CD4-positive, alpha-beta memory T cell (primary cell): Measurements from ENCODE around the gene KRT14. TPM values are rescaled to one million over a fixed set of nuclear protein-coding genes. Genes with fewer than 3 reads are reported as not detected.
"Not testable (repeated sequence)": the region's sequence is repeated elsewhere in the genome, so short reads cannot be mapped to it uniquely, and the experiment has no call there.

Experiments used
- CTCF ChIA-PET: fragments of 350-600 bp; sonication (Branson Sonifier 250); formaldehyde crosslinking; loops from one replicate; lab custom pipeline; 2021; ENCODE audit warnings: inconsistent platforms; ENCODE audit not compliant: partially characterized antibody; lab: Charles Lee
- POLR2A ChIA-PET: fragments of 350-600 bp; sonication (Branson Sonifier 250); formaldehyde crosslinking; loops from one replicate; lab custom pipeline; 2021; ENCODE audit not compliant: partially characterized antibody; lab: Charles Lee
- DNase-seq, 5 donors: peaks; one replicate each; pipeline versions ENCODE4 v3.0.0 to v3.0.0-alpha.2; 2020 to 2022; ENCODE audit warnings: mixed read lengths in 1 of 5
- H3K27ac ChIP-seq: one replicate; pipeline ENCODE4 v1.7.0; 2013; ENCODE audit warnings: low read depth, low read length
- H3K27me3 ChIP-seq: 2 replicates; pipeline ENCODE4 v1.7.0; 2013; ENCODE audit warnings: mild to moderate bottlenecking, low read length, moderate library complexity; ENCODE audit not compliant: insufficient read depth
- H3K36me3 ChIP-seq: 2 replicates; pipeline ENCODE4 v1.7.0; 2013; ENCODE audit warnings: mild to moderate bottlenecking, low read length, moderate library complexity; ENCODE audit not compliant: insufficient read depth
- H3K4me1 ChIP-seq: 2 replicates; pipeline ENCODE4 v1.7.0; 2013; ENCODE audit warnings: mild to moderate bottlenecking, low read length, moderate library complexity; ENCODE audit not compliant: insufficient read depth
- H3K4me3 ChIP-seq, 2 donors: one replicate each; pipeline ENCODE4 v1.7.0; 2013; ENCODE audit warnings: low read length in 2 of 2, mild to moderate bottlenecking in 1 of 2
- H3K9me3 ChIP-seq, 2 donors: one replicate each; pipeline ENCODE4 v1.7.0; 2013; ENCODE audit warnings: low read length in 2 of 2, control low read depth in 1 of 2; ENCODE audit not compliant: control insufficient read depth in 1 of 2
- H3K27ac Mint-ChIP-seq, 7 donors: one replicate each; pipeline ENCODE4 v1.8.0; 2020 to 2021; ENCODE audit warnings: mixed read lengths in 7 of 7, mild to moderate bottlenecking in 6 of 7, inconsistent platforms in 3 of 7, moderate library complexity in 3 of 7
- H3K27me3 Mint-ChIP-seq, 2 donors: one replicate each; pipeline ENCODE4 v1.8.0; 2020 to 2021; ENCODE audit warnings: mixed read lengths in 2 of 2
- H3K36me3 Mint-ChIP-seq, 2 donors: one replicate each; pipeline ENCODE4 v1.8.0; 2020 to 2021; ENCODE audit warnings: mixed read lengths in 2 of 2, inconsistent platforms in 1 of 2, mild to moderate bottlenecking in 1 of 2
- H3K4me1 Mint-ChIP-seq, 4 donors: one replicate each; pipeline ENCODE4 v1.8.0; 2020 to 2021; ENCODE audit warnings: mixed read lengths in 4 of 4, mild to moderate bottlenecking in 1 of 4
- H3K4me3 Mint-ChIP-seq, 8 donors: one replicate each; pipeline ENCODE4 v1.8.0; 2020 to 2021; ENCODE audit warnings: mixed read lengths in 8 of 8, mild to moderate bottlenecking in 7 of 8, moderate library complexity in 6 of 8, inconsistent platforms in 3 of 8
- H3K9me3 Mint-ChIP-seq, 8 donors: one replicate each; pipeline ENCODE4 v1.8.0; 2020 to 2021; ENCODE audit warnings: mixed read lengths in 8 of 8, mild to moderate bottlenecking in 5 of 8, inconsistent platforms in 3 of 8, moderate library complexity in 1 of 8
- intact Hi-C: fragments of 100-400 bp; cut with micrococcal nuclease; formaldehyde crosslinking; loops from one replicate; pipeline ENCODE4 v1.15.1; 2023
- polyA plus RNA-seq, 2 donors: library from polyadenylated mRNA; unstranded; fragments of 300-500 nt; fragmentation: Illumina TruSeq; gene quantifications; one replicate each; pipeline ENCODE4 v1.2.3, GENCODE V29; 2021
- total RNA-seq, 2 experiments: library from RNA; stranded (reverse); gene quantifications; one replicate each; pipeline ENCODE4 v1.2.3, GENCODE V29; 2021

KRT14 gene
- total and polyA plus RNA-seq, 4 experiments from 2014 or later = not detected

- H3K36me3 ChIP-seq = no peaks in the 10 kb centered on the region
- ChIA-PET CTCF (interaction anchor here (0.8 to 1.1 kb wide), 3 partner anchors 11 to 635 kb away, joined by 3 to 4 read pairs (median 3); no protein-coding TSS in a partner anchor), POLR2A (interaction anchor here (1.6 kb wide), 1 partner anchor 22 kb away, joined by 3 read pairs; no protein-coding TSS in a partner anchor)
- Mint-ChIP-seq H3K4me3 (no peak overlapping the region), H3K36me3 (peaks cover 0 to 5% of the 10 kb centered on the region in 2 donors), H3K27me3 (peaks cover 2% of the 10 kb centered on the region in 2 donors), H3K27ac (no peak overlapping the region), H3K9me3 (peaks cover 0 to 4% (median 0%) of the 10 kb centered on the region in 8 donors), H3K4me1 (peaks cover 5 to 16% (median 15%) of the 10 kb centered on the region in 4 donors)
- H3K27me3 ChIP-seq = no peaks in the 10 kb centered on the region
- H3K27ac ChIP-seq = no peak overlapping the region
- no peaks in the 10 kb centered on the region for H3K9me3 ChIP-seq
- DNase-seq = no peak
- peaks cover 15% of the 10 kb centered on the region for H3K4me1 ChIP-seq
- H3K4me3 ChIP-seq = no peak overlapping the region
- intact Hi-C loops = no loop called here
These were observed 42.2 kb downstream of the KRT14 start for GRCh38 chr17:41544491-41544892.

DNA sequence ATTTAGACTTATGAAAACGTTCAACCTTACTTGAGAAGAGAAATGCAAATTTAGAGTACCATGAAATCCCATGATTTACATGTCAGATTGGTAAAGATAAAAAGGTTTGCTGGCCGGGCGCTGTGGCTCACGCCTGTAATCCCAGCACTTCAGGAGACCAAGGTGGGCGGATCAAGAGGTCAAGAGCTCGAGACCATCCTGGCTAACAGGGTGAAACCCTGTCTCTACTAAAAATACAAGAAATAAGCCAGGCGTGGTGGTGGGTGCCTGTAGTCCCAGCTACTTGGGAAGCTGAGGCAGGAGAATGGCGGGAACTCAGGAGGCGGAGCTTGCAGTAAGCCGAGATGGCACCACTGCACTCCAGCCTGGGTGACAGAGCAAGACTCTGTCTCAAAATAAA, 43.9 kb downstream of the KRT14 start:
- CTCF ChIA-PET = interaction anchor here (0.9 to 1.5 kb wide), 2 partner anchors 17 to 220 kb away, joined by 4 read pairs; no protein-coding TSS in a partner anchor
- H3K4me3 Mint-ChIP-seq, H3K4me1 ChIP-seq, POLR2A ChIA-PET, intact Hi-C loops, H3K27me3 ChIP-seq, H3K36me3 Mint-ChIP-seq, H3K27me3 Mint-ChIP-seq, H3K9me3 ChIP-seq, H3K4me1 Mint-ChIP-seq, H3K9me3 Mint-ChIP-seq, H3K27ac ChIP-seq, H3K36me3 ChIP-seq, DNase-seq, H3K4me3 ChIP-seq: not testable (repeated sequence)
- peak overlapping the region in 1 of 7 donors; percentile 13 for H3K27ac Mint-ChIP-seq

DNA sequence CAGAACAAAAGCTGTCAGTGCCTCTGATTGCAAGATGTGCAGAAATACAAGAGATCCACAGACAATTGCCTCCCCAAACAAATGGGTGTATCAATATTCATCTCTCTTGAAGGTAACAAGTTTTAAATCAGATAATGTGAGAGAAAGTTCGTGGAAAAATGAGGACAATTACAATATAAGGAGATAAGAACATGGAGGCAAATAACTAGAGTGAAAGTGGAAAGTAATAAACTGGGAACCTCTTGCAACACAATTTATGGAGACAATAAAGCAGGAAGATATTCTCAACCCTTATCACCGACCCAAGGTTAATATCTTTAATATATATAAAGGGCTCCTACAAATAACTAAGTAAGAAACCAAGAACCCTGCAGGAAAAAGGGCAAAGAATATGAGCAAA, 44.3 kb downstream of the KRT14 start:
- ChIA-PET POLR2A (no interaction called here), CTCF (interaction anchor here (0.8 to 1.5 kb wide), 4 partner anchors 9 to 220 kb away, joined by 3 to 4 read pairs (median 4); no protein-coding TSS in a partner anchor)
- Mint-ChIP-seq H3K27me3 (peaks cover 0 to 2% of the 10 kb centered on the region in 2 donors), H3K4me3 (peak overlapping the region in 1 of 8 donors; percentile 21), H3K36me3 (peaks cover 0 to 5% of the 10 kb centered on the region in 2 donors), H3K9me3 (peaks cover 0 to 3% (median 0%) of the 10 kb centered on the region in 8 donors), H3K27ac (no peak overlapping the region), H3K4me1 (peaks cover 0 to 2% (median 0%) of the 10 kb centered on the region in 4 donors)
- Histone ChIP-seq H3K27ac (no peak overlapping the region), H3K4me3 (no peak overlapping the region), H3K9me3 (no peaks in the 10 kb centered on the region), H3K27me3 (no peaks in the 10 kb centered on the region), H3K36me3 (no peaks in the 10 kb centered on the region), H3K4me1 (no peaks in the 10 kb centered on the region)
- no peak for DNase-seq
- intact Hi-C loops = no loop called here

- ChIA-PET POLR2A (no interaction called here), CTCF (interaction anchor here (0.9 to 2.1 kb wide), 3 partner anchors 8 to 630 kb away, joined by 3 to 18 read pairs (median 3); no protein-coding TSS in a partner anchor)
- H3K9me3 ChIP-seq = no peaks in the 10 kb centered on the region
- no peak overlapping the region for H3K27ac ChIP-seq
- Mint-ChIP-seq H3K27ac (peak overlapping the region in 4 of 7 donors; percentile 5 to 55 (median 28)), H3K4me1 (peaks cover 0 to 2% (median 0%) of the 10 kb centered on the region in 4 donors), H3K36me3 (no peaks in the 10 kb centered on the region), H3K27me3 (peaks cover 0 to 4% of the 10 kb centered on the region in 2 donors), H3K4me3 (no peak overlapping the region), H3K9me3 (peaks cover 0 to 2% (median 0%) of the 10 kb centered on the region in 8 donors)
- intact Hi-C loops = no loop called here
- H3K4me3 ChIP-seq = no peak overlapping the region
- H3K36me3 ChIP-seq = no peaks in the 10 kb centered on the region
- no peaks in the 10 kb centered on the region for H3K4me1 ChIP-seq
- DNase-seq = no peak
- H3K27me3 ChIP-seq = no peaks in the 10 kb centered on the region
These were observed 45.6 kb downstream of the KRT14 start for GRCh38 chr17:41540921-41541625.

- CTCF ChIA-PET = interaction anchor here (0.7 to 2.1 kb wide), 3 partner anchors 9 to 630 kb away, joined by 3 to 18 read pairs (median 3); no protein-coding TSS in a partner anchor
These were observed 46.6 kb downstream of the KRT14 start for GRCh38 chr17:41539979-41540701.

GRCh38 chr17:41539071-41539492, 47.6 kb downstream of the KRT14 start:
- H3K36me3 ChIP-seq = no peaks in the 10 kb centered on the region
- no peak overlapping the region for H3K27ac ChIP-seq
- no peak overlapping the region for H3K4me3 Mint-ChIP-seq
- POLR2A ChIA-PET = no interaction called here
- no peaks in the 10 kb centered on the region for H3K36me3 Mint-ChIP-seq
- H3K9me3 Mint-ChIP-seq = no peaks in the 10 kb centered on the region
- peaks cover 0 to 2% (median 0%) of the 10 kb centered on the region in 4 donors for H3K4me1 Mint-ChIP-seq
- no peaks in the 10 kb centered on the region for H3K27me3 ChIP-seq
- H3K4me1 ChIP-seq = no peaks in the 10 kb centered on the region
- no peaks in the 10 kb centered on the region for H3K9me3 ChIP-seq
- no peak overlapping the region for H3K27ac Mint-ChIP-seq
- CTCF ChIA-PET = interaction anchor here (0.9 kb wide), 1 partner anchor 10 kb away, joined by 3 read pairs; no protein-coding TSS in a partner anchor
- intact Hi-C loops = no loop called here
- H3K27me3 Mint-ChIP-seq = peaks cover 5 to 11% of the 10 kb centered on the region in 2 donors
- DNase-seq = no peak
- no peak overlapping the region for H3K4me3 ChIP-seq

More at GRCh38 chr17:41539979-41540701, 46.6 kb downstream of the KRT14 start:
- POLR2A ChIA-PET = no interaction called here
- peaks cover 3 to 9% of the 10 kb centered on the region in 2 donors for H3K27me3 Mint-ChIP-seq
- H3K4me3 Mint-ChIP-seq = no peak overlapping the region
- no peaks in the 10 kb centered on the region for H3K36me3 Mint-ChIP-seq
- peaks cover 0 to 2% (median 0%) of the 10 kb centered on the region in 8 donors for H3K9me3 Mint-ChIP-seq
- no peak for DNase-seq
- H3K4me3 ChIP-seq = no peak overlapping the region
- peaks cover 0 to 2% (median 0%) of the 10 kb centered on the region in 4 donors for H3K4me1 Mint-ChIP-seq
- H3K27me3 ChIP-seq = no peaks in the 10 kb centered on the region
- no peak overlapping the region for H3K27ac ChIP-seq
- H3K9me3 ChIP-seq = no peaks in the 10 kb centered on the region
- intact Hi-C loops = no loop called here
- peak overlapping the region in 1 of 7 donors; percentile 43 for H3K27ac Mint-ChIP-seq
- H3K36me3 ChIP-seq = no peaks in the 10 kb centered on the region
- no peaks in the 10 kb centered on the region for H3K4me1 ChIP-seq
